CD4-positive, alpha-beta T cell treated with Interleukin-6 at 100 ng/mL for 8 hours (primary cell): ENCODE measurements around the gene SMAD5.

ENCODE experiments used
- DNase-seq: peaks from one replicate; pipeline ENCODE4 v3.0.0-alpha.2; 2020; ENCODE audit warnings: mixed read lengths, low spot score

The SMAD5 gene

GRCh38 chr5:136155761-136156160, 23.1 kb downstream of the SMAD5 start:
- no peak for DNase-seq

GRCh38 chr5:136157514-136157913, 24.9 kb downstream of the SMAD5 start:
- DNase-seq: no peak

- DNase-seq: no peak
Measured at GRCh38 chr5:136159457-136159856, 26.8 kb downstream of the SMAD5 start.

- no peak for DNase-seq
Measured at GRCh38 chr5:136162008-136162407, 29.4 kb downstream of the SMAD5 start.

- DNase-seq: no peak
Measured at GRCh38 chr5:136164226-136164625, 31.6 kb downstream of the SMAD5 start.

- no peak for DNase-seq
Measured at GRCh38 chr5:136166909-136167308, 34.3 kb downstream of the SMAD5 start.

GRCh38 chr5:136169218-136169617, 36.6 kb downstream of the SMAD5 start:
- no peak for DNase-seq

- no peak for DNase-seq
Measured at GRCh38 chr5:136174021-136174659, 41.5 kb downstream of the SMAD5 start.

GRCh38 chr5:136182618-136183017, 50.0 kb downstream of the SMAD5 start:
- DNase-seq: no peak

- no peak for DNase-seq
Measured at GRCh38 chr5:136185974-136186665, 53.5 kb downstream of the SMAD5 start.

GRCh38 chr5:136186796-136187195, 54.2 kb downstream of the SMAD5 start:
- no peak for DNase-seq

- no peak for DNase-seq
Measured at GRCh38 chr5:136188859-136189258, 56.2 kb downstream of the SMAD5 start.

GRCh38 chr5:136190091-136190720, 57.6 kb downstream of the SMAD5 start:
- no peak for DNase-seq

- no peak for DNase-seq
Measured at GRCh38 chr5:136190904-136191303, 58.3 kb downstream of the SMAD5 start.

- no peak for DNase-seq
Measured at GRCh38 chr5:136191304-136192014, 58.8 kb downstream of the SMAD5 start.

GRCh38 chr5:136192015-136192525, 59.4 kb downstream of the SMAD5 start:
- no peak for DNase-seq

- DNase-seq: no peak
Measured at GRCh38 chr5:136192526-136193321, 60.1 kb downstream of the SMAD5 start, which contains the start of gene SMIM32. SMIM32 (minus strand) TSS chr5:136193162; CDS start chr5:136192524, 638 bp downstream.

GRCh38 chr5:136193322-136193935, 60.8 kb downstream of the SMAD5 start:
- no peak for DNase-seq

GRCh38 chr5:136194576-136194975, 61.9 kb downstream of the SMAD5 start:
- no peak for DNase-seq

GRCh38 chr5:136195971-136196820, 63.6 kb downstream of the SMAD5 start:
- no peak for DNase-seq
